Thoracic aorta (tissue), 2 donors: Measurements from ENCODE around the gene ADIPOR1. TPM values are rescaled to one million over a fixed set of nuclear protein-coding genes. Genes with fewer than 3 reads are reported as not detected.

Experiments
- ATAC-seq: fragments of 150-250 bp; one replicate; pipeline ENCODE4 v1.8.0; 2017; ENCODE audit warnings: low read depth; ENCODE audit not compliant: insufficient number of reproducible peaks, low FRiP score
- DNase-seq: peaks from one replicate; pipeline ENCODE4 v3.0.0-alpha.2; 2020; ENCODE audit warnings: low spot score
- H3K27ac ChIP-seq, 2 donors: fragments of 200-600 bp; sonication (generic); 1 replicate in 1 of 2; 2 replicates in 1 of 2; pipeline ENCODE4 v1.5.1; 2016; ENCODE audit warnings: mild to moderate bottlenecking in 2 of 2, moderate library complexity in 2 of 2
- H3K27me3 ChIP-seq: fragments of 200-600 bp; sonication (generic); replicated peaks from 2 replicates; pipeline ENCODE4 v1.6.0; 2016; ENCODE audit warnings: mild to moderate bottlenecking; ENCODE audit not compliant: insufficient read depth
- H3K36me3 ChIP-seq: fragments of 200-600 bp; sonication (generic); one replicate; pipeline ENCODE4 v1.5.1; 2016
- H3K4me1 ChIP-seq, 2 donors: fragments of 200-600 bp; sonication (generic); 1 replicate in 1 of 2; 2 replicates in 1 of 2; pipeline versions ENCODE4 v1.5.1 to v1.6.0; 2016; ENCODE audit warnings: low read depth in 2 of 2, mild to moderate bottlenecking in 1 of 2; ENCODE audit not compliant: control insufficient read depth in 1 of 2
- H3K4me3 ChIP-seq: fragments of 200-600 bp; sonication (generic); 2 replicates; pipeline ENCODE4 v1.5.1; 2016; ENCODE audit warnings: mild to moderate bottlenecking
- H3K9me3 ChIP-seq: fragments of 200-600 bp; sonication (generic); 2 replicates; pipeline ENCODE4 v1.5.1; 2016
- total RNA-seq, 2 donors: library from RNA; depleted of rRNA; stranded (reverse); fragments of >200 nt; gene quantifications; one replicate each; pipeline versions ENCODE4 v1.1.0 to v1.2.3, GENCODE V29; 2016
- TF ChIP-seq, protein P1 (sequence below): fragments of 200-600 bp; sonication (generic); IDR thresholded peaks from one replicate; pipeline ENCODE4 v1.5.1; 2019; ENCODE audit warnings: antibody characterized with exemption

Gene ADIPOR1
- total RNA-seq, 2 donors from 2014 or later, result 91.8 to 98.6 TPM

DNA sequence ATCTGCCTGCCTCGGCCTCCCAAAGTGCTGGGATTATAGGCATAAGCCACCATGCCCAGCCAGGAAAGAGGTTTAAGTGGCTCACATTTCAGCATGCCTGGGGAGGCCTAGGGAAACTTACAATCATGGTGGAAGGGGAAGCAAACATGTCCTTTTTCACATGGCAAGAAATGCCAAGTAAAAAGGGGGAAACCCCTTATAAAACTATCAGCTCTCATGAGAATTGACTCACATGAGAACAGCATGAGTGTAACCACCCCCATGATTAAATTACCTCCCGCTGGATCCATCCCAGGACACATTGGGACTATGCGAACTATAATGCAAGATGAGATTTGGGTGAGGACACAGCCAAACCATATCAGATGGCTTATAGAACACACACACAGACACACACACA is 22.3 kb downstream of the ADIPOR1 start:
- DNase-seq (no peak), ATAC-seq (no peak)
- no peak overlapping the region for H3K27ac ChIP-seq
- no peak overlapping the region for H3K4me3 ChIP-seq
- H3K4me1 ChIP-seq, result no peaks in the 10 kb centered on the region
- H3K36me3 ChIP-seq, result peaks cover 6% of the 10 kb centered on the region
- no peaks in the 10 kb centered on the region for H3K27me3 ChIP-seq
- H3K9me3 ChIP-seq, result no peaks in the 10 kb centered on the region
- TF ChIP-seq, protein P1, sequence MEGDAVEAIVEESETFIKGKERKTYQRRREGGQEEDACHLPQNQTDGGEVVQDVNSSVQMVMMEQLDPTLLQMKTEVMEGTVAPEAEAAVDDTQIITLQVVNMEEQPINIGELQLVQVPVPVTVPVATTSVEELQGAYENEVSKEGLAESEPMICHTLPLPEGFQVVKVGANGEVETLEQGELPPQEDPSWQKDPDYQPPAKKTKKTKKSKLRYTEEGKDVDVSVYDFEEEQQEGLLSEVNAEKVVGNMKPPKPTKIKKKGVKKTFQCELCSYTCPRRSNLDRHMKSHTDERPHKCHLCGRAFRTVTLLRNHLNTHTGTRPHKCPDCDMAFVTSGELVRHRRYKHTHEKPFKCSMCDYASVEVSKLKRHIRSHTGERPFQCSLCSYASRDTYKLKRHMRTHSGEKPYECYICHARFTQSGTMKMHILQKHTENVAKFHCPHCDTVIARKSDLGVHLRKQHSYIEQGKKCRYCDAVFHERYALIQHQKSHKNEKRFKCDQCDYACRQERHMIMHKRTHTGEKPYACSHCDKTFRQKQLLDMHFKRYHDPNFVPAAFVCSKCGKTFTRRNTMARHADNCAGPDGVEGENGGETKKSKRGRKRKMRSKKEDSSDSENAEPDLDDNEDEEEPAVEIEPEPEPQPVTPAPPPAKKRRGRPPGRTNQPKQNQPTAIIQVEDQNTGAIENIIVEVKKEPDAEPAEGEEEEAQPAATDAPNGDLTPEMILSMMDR, result no peak

DNA sequence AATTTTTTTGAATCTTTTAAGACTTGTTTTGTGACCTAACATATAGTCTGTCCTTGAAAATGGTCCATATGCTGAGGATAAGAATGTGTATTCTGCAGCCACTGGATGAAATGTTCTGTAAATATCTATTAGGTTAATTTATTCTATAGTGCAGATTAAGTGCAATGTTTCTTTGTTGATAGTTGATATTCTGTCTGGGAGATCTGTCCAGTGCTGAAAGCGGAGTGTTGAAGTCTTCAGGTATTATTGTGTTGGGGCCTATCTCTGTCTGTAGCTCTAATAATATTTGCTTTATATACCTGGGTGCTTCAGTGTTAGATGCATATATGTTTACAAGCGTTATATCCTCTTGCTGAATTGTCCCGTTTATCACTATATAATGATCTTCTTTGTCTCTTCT is 23.4 kb downstream of the ADIPOR1 start:
- no peaks in the 10 kb centered on the region for H3K27me3 ChIP-seq
- TF ChIP-seq, protein P1, result no peak
- no peaks in the 10 kb centered on the region for H3K4me1 ChIP-seq
- H3K27ac ChIP-seq, result no peak overlapping the region
- no peaks in the 10 kb centered on the region for H3K9me3 ChIP-seq
- DNase-seq, result no peak
- no peaks in the 10 kb centered on the region for H3K36me3 ChIP-seq
- no peak for ATAC-seq
- no peak overlapping the region for H3K4me3 ChIP-seq

DNA sequence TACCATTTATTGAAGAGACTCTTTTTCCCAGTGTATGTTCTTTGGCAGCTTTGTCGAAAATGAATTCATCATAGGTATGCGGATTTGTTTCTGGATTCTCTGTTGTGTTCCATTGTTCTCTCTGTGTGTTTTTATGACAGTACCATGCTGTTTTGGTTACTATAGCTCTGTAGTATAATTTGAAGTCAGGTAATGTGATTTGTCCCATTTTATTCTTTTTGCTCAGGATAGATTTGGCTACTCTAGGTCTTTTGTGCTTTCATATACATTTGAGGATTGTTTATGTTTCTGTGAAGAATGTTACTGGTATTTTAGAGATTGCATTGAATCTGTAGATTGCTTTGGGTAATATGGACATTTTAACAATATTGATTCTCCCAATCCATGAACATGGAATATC is 25.6 kb downstream of the ADIPOR1 start:
- TF ChIP-seq, protein P1, result no peak
- no peak overlapping the region for H3K27ac ChIP-seq
- no peaks in the 10 kb centered on the region for H3K4me1 ChIP-seq
- no peak for DNase-seq
- no peaks in the 10 kb centered on the region for H3K36me3 ChIP-seq
- no peak for ATAC-seq
- H3K9me3 ChIP-seq, result no peaks in the 10 kb centered on the region
- no peak overlapping the region for H3K4me3 ChIP-seq
- no peaks in the 10 kb centered on the region for H3K27me3 ChIP-seq

DNA sequence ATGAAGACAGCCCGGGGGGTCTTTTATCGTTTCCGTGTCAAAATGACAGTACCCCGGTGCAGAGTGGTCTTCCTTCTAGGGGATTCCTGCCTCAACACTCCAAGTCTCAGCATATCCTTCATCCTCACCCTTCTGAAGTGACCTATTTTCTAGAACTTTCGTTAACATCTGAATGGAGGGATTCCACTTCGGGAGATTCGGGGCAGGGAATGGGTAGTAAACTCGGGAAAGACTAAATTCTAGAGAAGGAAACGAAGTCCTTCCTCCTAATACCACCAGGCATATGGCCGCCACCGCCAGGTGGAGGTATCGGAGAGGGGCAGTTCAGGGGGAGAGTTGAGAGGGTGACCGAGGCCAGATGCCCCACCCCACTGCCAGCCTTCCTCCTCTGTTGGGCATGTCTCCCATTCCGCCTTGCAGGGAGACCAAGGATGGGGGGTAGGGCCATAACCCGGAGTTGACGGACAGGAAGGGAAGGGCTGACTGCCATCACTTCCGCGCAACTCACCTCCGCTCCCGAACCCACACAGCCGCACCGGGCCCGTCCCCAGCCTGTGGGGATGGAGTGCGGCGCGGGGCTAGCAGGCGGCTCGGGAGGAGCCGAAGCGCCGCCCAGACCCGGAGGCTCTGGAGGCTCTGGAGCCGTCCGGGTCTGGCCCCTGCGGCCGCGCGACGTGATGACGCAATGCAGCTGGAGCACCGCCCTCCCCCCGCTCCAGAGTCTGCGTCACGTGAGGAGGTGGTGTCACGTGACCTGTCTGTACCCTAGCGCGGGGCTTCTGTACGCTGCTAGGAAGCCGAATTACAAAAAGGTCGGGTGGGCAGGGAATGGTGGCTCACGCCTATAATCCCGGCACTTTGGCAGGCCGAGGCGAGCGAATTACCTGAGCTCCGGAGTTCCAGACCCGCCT is 31.3 kb downstream of the ADIPOR1 start, which contains the start of gene KLHL12:
TSS of gene KLHL12 (minus strand) at position 654 of the 911 bp plus-strand sequence. CDS start 2,072 bp downstream, outside the sequence.
- Histone ChIP-seq H3K27me3 (no peaks in the 10 kb centered on the region), H3K4me3 (peak within 1 kb of the TSS; percentile 77), H3K36me3 (no peaks in the 10 kb centered on the region), H3K27ac (peak within 1 kb of the TSS; percentile 94 to 96), H3K4me1 (peaks cover 20 to 21% of the 10 kb centered on the region in 2 donors), H3K9me3 (no peaks in the 10 kb centered on the region)
- TF ChIP-seq, protein P1, result peak; percentile 37
- ATAC-seq (peak; percentile 97), DNase-seq (peak; percentile 88)

DNA sequence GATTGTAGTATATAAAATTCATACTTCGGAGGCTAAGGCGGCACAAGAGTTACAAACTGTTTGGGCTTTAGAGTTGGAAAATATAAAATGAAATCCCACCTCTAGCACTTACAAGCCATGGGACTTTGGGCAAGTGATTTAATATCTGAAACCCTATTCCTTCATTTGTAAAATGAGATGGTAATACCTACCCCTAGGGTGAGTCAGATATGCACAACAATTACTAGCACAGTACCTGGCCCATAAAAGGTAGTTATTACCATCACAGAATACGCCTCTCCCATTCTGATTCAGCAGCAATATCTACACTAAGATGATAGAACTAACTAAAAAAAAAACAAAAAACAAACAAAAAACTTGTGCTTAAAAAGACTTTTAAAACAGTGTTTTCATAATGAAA is 34.6 kb downstream of the ADIPOR1 start:
- Histone ChIP-seq H3K4me3 (no peak overlapping the region), H3K36me3 (peaks cover under 1% of the 10 kb centered on the region), H3K9me3 (no peaks in the 10 kb centered on the region), H3K27me3 (no peaks in the 10 kb centered on the region), H3K4me1 (peaks cover 20 to 21% of the 10 kb centered on the region in 2 donors), H3K27ac (no peak overlapping the region)
- ATAC-seq, result no peak
- TF ChIP-seq, protein P1, result no peak
- no peak for DNase-seq
